ENCODE results near the gene NAGA. TPM values are rescaled to one million over a fixed set of nuclear protein-coding genes. Genes with fewer than 3 reads are reported as not detected.
"Not testable (repeated sequence)": the region's sequence is repeated elsewhere in the genome, so short reads cannot be mapped to it uniquely, and the experiment has no call there.

Gene NAGA
- total and polyA plus RNA-seq, 7 donors: 5.2 to 8.5 (median 7.3) TPM

DNA sequence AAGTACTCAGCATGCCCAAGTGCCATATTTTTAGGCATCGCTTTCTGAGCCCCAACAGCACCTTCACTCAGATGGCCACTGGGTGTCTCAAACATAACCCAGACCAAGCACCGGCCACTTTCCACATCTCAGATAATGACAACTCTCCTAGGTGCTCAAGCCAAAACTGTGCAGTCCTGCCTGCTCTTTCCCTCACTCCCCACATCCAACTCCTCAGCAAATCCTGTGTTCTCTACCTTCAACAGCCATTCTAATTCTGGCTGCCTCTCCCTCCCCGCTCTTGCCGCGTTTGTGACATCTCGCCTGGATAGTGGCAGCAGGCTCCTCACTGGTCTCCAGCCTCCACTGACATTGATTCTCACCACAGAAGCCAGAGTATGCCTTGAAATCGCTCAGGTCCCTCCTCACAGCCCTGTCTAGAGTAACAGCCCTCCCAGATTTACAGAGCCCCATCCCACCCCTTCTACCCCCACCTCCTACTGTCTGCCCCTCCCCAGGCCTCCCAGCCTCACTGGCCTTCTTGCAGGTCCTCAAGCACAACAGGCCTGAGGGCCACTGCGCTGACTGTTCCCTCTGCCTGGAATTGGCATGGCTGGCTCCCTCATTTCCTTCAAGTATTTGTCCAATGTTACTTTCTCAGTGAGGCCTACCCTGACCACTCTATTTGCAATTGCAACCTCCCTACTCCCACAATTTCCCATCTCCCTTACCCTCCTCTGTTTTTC is 2.2 kb upstream of the NAGA start:
- Histone ChIP-seq H3K36me3 (ENCODE audit: insufficient read depth in 1 of 2, low read depth in 1 of 2) (peaks cover 0 to 10% of the 10 kb centered on the region in 2 donors), H3K9me3 (no peaks in the 10 kb centered on the region), H3K27ac (no peak overlapping the region), H3K4me1 (peaks cover 22% of the 10 kb centered on the region), H3K27me3 (ENCODE audit: insufficient read depth in 3 of 3, low read length in 2 of 3) (no peaks in the 10 kb centered on the region), H3K4me3 (no peak overlapping the region)
- DNase-seq (no peak), ATAC-seq (no peak)
- 77 to 95% (median 91%) methylated on average over 8 of the region's 8 CpGs for WGBS, 3 donors
- TF ChIP-seq, protein P1, sequence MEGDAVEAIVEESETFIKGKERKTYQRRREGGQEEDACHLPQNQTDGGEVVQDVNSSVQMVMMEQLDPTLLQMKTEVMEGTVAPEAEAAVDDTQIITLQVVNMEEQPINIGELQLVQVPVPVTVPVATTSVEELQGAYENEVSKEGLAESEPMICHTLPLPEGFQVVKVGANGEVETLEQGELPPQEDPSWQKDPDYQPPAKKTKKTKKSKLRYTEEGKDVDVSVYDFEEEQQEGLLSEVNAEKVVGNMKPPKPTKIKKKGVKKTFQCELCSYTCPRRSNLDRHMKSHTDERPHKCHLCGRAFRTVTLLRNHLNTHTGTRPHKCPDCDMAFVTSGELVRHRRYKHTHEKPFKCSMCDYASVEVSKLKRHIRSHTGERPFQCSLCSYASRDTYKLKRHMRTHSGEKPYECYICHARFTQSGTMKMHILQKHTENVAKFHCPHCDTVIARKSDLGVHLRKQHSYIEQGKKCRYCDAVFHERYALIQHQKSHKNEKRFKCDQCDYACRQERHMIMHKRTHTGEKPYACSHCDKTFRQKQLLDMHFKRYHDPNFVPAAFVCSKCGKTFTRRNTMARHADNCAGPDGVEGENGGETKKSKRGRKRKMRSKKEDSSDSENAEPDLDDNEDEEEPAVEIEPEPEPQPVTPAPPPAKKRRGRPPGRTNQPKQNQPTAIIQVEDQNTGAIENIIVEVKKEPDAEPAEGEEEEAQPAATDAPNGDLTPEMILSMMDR (IDR thresholded peaks at IDR 0.05): no peak
- intact Hi-C loops (cut with DNase I): loop anchor here in 1 of 2 donors (10.0 kb wide), 1 partner anchor 258 kb away; no protein-coding TSS in a partner anchor

DNA sequence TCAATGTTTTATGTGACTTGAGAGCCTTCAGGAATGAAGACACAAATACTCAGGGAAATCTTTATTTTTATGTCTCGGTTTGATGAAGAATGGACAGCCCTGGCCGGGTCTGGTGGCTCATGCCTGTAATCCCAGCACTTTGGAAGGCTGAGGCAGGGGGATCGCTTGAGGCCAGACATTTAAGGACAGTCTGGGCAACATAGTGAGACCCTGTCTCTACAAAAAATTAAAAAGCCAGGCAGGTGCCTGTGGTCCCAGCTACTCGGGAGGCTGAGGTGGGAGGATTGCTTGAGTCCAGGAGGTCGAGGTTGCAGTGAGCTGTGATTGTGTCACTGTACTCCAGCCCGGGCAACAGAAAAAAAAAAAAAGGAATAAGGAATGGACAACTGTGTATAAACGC is 896 bp upstream of the NAGA start:
- peak overlapping the region; percentile 74 for H3K4me3 ChIP-seq
- WGBS, 3 donors: 56 to 73% (median 67%) methylated on average over 7 of the region's 7 CpGs
- not testable (repeated sequence) for H3K9me3 ChIP-seq; DNase-seq; H3K27me3 ChIP-seq (ENCODE audit: insufficient read depth in 3 of 3, low read length in 2 of 3); ATAC-seq
- peaks cover 22% of the 10 kb centered on the region for H3K4me1 ChIP-seq
- H3K36me3 ChIP-seq (ENCODE audit: insufficient read depth in 1 of 2, low read depth in 1 of 2): peaks cover 0 to 19% of the 10 kb centered on the region in 2 donors
- intact Hi-C loops (cut with DNase I): loop anchor here in 1 of 2 donors (10.0 kb wide), 1 partner anchor 257 kb away; no protein-coding TSS in a partner anchor
- peak overlapping the region; percentile 83 for H3K27ac ChIP-seq

DNA sequence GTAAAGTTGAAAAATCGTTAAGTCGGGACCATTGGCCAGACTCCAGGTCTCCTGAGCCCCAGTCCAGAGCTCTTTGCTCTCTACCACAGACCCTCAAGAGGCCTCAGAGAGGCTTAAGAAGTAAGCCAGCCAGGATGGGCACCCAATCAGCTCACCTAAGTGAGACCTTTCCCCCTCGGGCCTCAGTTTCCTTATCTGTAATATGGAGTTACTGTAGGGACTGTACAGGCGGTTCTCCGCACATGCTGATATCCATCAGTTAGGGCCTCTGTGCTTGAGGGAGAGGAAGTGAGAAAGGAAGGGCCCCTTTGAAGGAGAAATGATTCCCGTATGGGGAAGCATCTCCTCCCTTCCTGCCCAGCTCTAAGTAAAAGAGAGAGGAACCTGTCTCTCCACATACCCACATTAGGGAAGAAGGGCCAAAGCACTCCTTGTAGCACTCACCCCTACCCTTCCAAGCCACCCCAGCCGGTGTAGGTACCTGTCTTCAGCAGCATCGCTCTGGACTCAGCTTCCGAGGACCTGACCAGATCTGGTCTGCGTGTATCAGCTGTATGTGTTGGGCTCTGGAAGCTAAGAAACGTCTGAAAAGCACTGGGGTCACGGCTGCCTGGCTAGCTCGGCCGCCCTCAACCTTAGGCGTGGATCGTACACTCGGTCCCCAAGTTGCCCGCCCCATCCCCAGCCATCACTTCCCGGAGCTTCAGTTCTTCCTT is 653 bp downstream of the NAGA start:
- no peaks in the 10 kb centered on the region for H3K27me3 ChIP-seq (ENCODE audit: insufficient read depth in 3 of 3, low read length in 2 of 3)
- ATAC-seq (peak in 3 of 4 donors; percentile 1 to 11 (median 5)), DNase-seq (no peak)
- H3K4me1 ChIP-seq: peaks cover 22% of the 10 kb centered on the region
- H3K4me3 ChIP-seq: peak overlapping the region; percentile 74
- H3K36me3 ChIP-seq (ENCODE audit: insufficient read depth in 1 of 2, low read depth in 1 of 2): peaks cover 0 to 35% of the 10 kb centered on the region in 2 donors
- peak overlapping the region; percentile 83 for H3K27ac ChIP-seq
- WGBS, 3 donors: 15 to 18% (median 16%) methylated on average over 19 of the region's 19 CpGs
- H3K9me3 ChIP-seq: no peaks in the 10 kb centered on the region
- TF ChIP-seq, protein P1 (IDR thresholded peaks at IDR 0.05): no peak
- intact Hi-C loops (cut with DNase I): loop anchor here (10.0 kb wide), 1 partner anchor 255 kb away; no protein-coding TSS in a partner anchor

DNA sequence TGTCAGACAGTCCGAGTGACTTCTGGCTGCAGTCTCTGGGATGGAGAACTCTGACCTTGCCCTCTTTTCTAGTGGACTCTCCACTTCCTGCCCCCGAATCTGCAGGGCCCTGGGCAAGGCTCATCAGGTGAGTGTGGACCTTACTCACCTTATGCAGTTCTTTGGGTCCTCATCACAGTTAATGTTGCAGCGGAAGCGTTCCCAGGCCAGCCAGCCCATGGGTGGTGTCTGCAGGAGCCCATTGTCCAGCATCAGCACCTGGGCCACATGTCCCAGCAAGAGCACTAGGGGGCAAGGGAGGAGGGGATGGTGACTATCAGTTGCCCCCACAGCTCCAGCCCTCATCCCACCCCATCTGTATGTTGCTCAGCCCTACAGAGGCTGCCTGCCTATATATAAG is 2.3 kb downstream of the NAGA start:
- intact Hi-C loops (cut with DNase I): loop anchor here in 1 of 2 donors (10.0 kb wide), 1 partner anchor 253 kb away; no protein-coding TSS in a partner anchor
- 89 to 94% (median 92%) methylated on average over 4 of the region's 4 CpGs for WGBS, 3 donors

More for the DNA sequence above, 2.3 kb downstream of the NAGA start:
- DNase-seq (no peak), ATAC-seq (no peak)
- H3K27ac ChIP-seq: no peak overlapping the region
- H3K9me3 ChIP-seq: no peaks in the 10 kb centered on the region
- TF ChIP-seq, protein P1 (IDR thresholded peaks at IDR 0.05): no peak
- no peaks in the 10 kb centered on the region for H3K27me3 ChIP-seq (ENCODE audit: insufficient read depth in 3 of 3, low read length in 2 of 3)
- no peak overlapping the region for H3K4me3 ChIP-seq
- peaks cover 0 to 43% of the 10 kb centered on the region in 2 donors for H3K36me3 ChIP-seq (ENCODE audit: insufficient read depth in 1 of 2, low read depth in 1 of 2)
- peaks cover 18% of the 10 kb centered on the region for H3K4me1 ChIP-seq
